ENCODE measurements around the gene PLPP4.

Gene PLPP4

GRCh38 chr10:120507651-120508050 lies 50.6 kb downstream of the PLPP4 start:
- TF ChIP-seq POLR2A (IDR thresholded peaks at IDR 0.05; ENCODE audit: low read depth, low read length): no peak
- no peak for TF ChIP-seq SPI1 (IDR thresholded peaks at IDR 0.05; ENCODE audit: low read depth, low read length)
- no peak for TF ChIP-seq POU2F2 (IDR thresholded peaks at IDR 0.05; ENCODE audit: low read depth, low read length)
- no peak for TF ChIP-seq TAF1 (IDR thresholded peaks at IDR 0.05; ENCODE audit: low read depth, low read length)
- no peak for TF ChIP-seq PAX5 (IDR thresholded peaks at IDR 0.05; ENCODE audit: insufficient read depth, low read length, severe bottlenecking)
- no peak for TF ChIP-seq POLR2AphosphoS5 (IDR thresholded peaks at IDR 0.05; ENCODE audit: low read depth, low read length)
- DNase-seq (ENCODE audit: insufficient read length, low spot score) (no peak), FAIRE-seq (no peak)

GRCh38 chr10:120508393-120508792 lies 51.4 kb downstream of the PLPP4 start:
- no peak for TF ChIP-seq POLR2AphosphoS5 (IDR thresholded peaks at IDR 0.05; ENCODE audit: low read depth, low read length)
- TF ChIP-seq POU2F2 (IDR thresholded peaks at IDR 0.05; ENCODE audit: low read depth, low read length): no peak
- no peak for TF ChIP-seq POLR2A (IDR thresholded peaks at IDR 0.05; ENCODE audit: low read depth, low read length)
- no peak for TF ChIP-seq PAX5 (IDR thresholded peaks at IDR 0.05; ENCODE audit: insufficient read depth, low read length, severe bottlenecking)
- TF ChIP-seq TAF1 (IDR thresholded peaks at IDR 0.05; ENCODE audit: low read depth, low read length): no peak
- no peak for TF ChIP-seq SPI1 (IDR thresholded peaks at IDR 0.05; ENCODE audit: low read depth, low read length)
- FAIRE-seq: no peak
- DNase-seq (ENCODE audit: insufficient read length, low spot score): no peak

GRCh38 chr10:120508966-120509365 lies 51.9 kb downstream of the PLPP4 start:
- TF ChIP-seq PAX5 (IDR thresholded peaks at IDR 0.05; ENCODE audit: insufficient read depth, low read length, severe bottlenecking) (no peak), TAF1 (IDR thresholded peaks at IDR 0.05; ENCODE audit: low read depth, low read length) (no peak), POU2F2 (IDR thresholded peaks at IDR 0.05; ENCODE audit: low read depth, low read length) (no peak), SPI1 (IDR thresholded peaks at IDR 0.05; ENCODE audit: low read depth, low read length) (no peak), POLR2AphosphoS5 (IDR thresholded peaks at IDR 0.05; ENCODE audit: low read depth, low read length) (no peak), POLR2A (IDR thresholded peaks at IDR 0.05; ENCODE audit: low read depth, low read length) (no peak)
- FAIRE-seq (no peak), DNase-seq (ENCODE audit: insufficient read length, low spot score) (no peak)

GRCh38 chr10:120511165-120511564 lies 54.1 kb downstream of the PLPP4 start:
- no peak for TF ChIP-seq PAX5 (IDR thresholded peaks at IDR 0.05; ENCODE audit: insufficient read depth, low read length, severe bottlenecking)
- TF ChIP-seq TAF1 (IDR thresholded peaks at IDR 0.05; ENCODE audit: low read depth, low read length): no peak
- TF ChIP-seq POLR2A (IDR thresholded peaks at IDR 0.05; ENCODE audit: low read depth, low read length): no peak
- no peak for TF ChIP-seq POU2F2 (IDR thresholded peaks at IDR 0.05; ENCODE audit: low read depth, low read length)
- no peak for TF ChIP-seq POLR2AphosphoS5 (IDR thresholded peaks at IDR 0.05; ENCODE audit: low read depth, low read length)
- no peak for TF ChIP-seq SPI1 (IDR thresholded peaks at IDR 0.05; ENCODE audit: low read depth, low read length)
- no peak for FAIRE-seq
- no peak for DNase-seq (ENCODE audit: insufficient read length, low spot score)

GRCh38 chr10:120513307-120513796 lies 56.3 kb downstream of the PLPP4 start:
- no peak for FAIRE-seq
- DNase-seq (ENCODE audit: insufficient read length, low spot score): no peak
- TF ChIP-seq SPI1 (IDR thresholded peaks at IDR 0.05; ENCODE audit: low read depth, low read length) (no peak), TAF1 (IDR thresholded peaks at IDR 0.05; ENCODE audit: low read depth, low read length) (no peak), POU2F2 (IDR thresholded peaks at IDR 0.05; ENCODE audit: low read depth, low read length) (no peak), PAX5 (IDR thresholded peaks at IDR 0.05; ENCODE audit: insufficient read depth, low read length, severe bottlenecking) (no peak), POLR2A (IDR thresholded peaks at IDR 0.05; ENCODE audit: low read depth, low read length) (no peak), POLR2AphosphoS5 (IDR thresholded peaks at IDR 0.05; ENCODE audit: low read depth, low read length) (no peak)

GRCh38 chr10:120514035-120514620 lies 57.1 kb downstream of the PLPP4 start:
- FAIRE-seq: no peak
- no peak for DNase-seq (ENCODE audit: insufficient read length, low spot score)
- TF ChIP-seq PAX5 (IDR thresholded peaks at IDR 0.05; ENCODE audit: insufficient read depth, low read length, severe bottlenecking) (no peak), SPI1 (IDR thresholded peaks at IDR 0.05; ENCODE audit: low read depth, low read length) (no peak), POLR2AphosphoS5 (IDR thresholded peaks at IDR 0.05; ENCODE audit: low read depth, low read length) (no peak), POLR2A (IDR thresholded peaks at IDR 0.05; ENCODE audit: low read depth, low read length) (no peak)

GRCh38 chr10:120514959-120515358 lies 57.9 kb downstream of the PLPP4 start:
- no peak for FAIRE-seq
- TF ChIP-seq TAF1 (IDR thresholded peaks at IDR 0.05; ENCODE audit: low read depth, low read length) (no peak), POU2F2 (IDR thresholded peaks at IDR 0.05; ENCODE audit: low read depth, low read length) (no peak), POLR2A (IDR thresholded peaks at IDR 0.05; ENCODE audit: low read depth, low read length) (no peak), SPI1 (IDR thresholded peaks at IDR 0.05; ENCODE audit: low read depth, low read length) (no peak), PAX5 (IDR thresholded peaks at IDR 0.05; ENCODE audit: insufficient read depth, low read length, severe bottlenecking) (no peak), POLR2AphosphoS5 (IDR thresholded peaks at IDR 0.05; ENCODE audit: low read depth, low read length) (no peak)
- no peak for DNase-seq (ENCODE audit: insufficient read length, low spot score)

GRCh38 chr10:120515741-120516140 lies 58.7 kb downstream of the PLPP4 start:
- no peak for DNase-seq (ENCODE audit: insufficient read length, low spot score)
- TF ChIP-seq POLR2AphosphoS5 (IDR thresholded peaks at IDR 0.05; ENCODE audit: low read depth, low read length): no peak
- no peak for TF ChIP-seq POU2F2 (IDR thresholded peaks at IDR 0.05; ENCODE audit: low read depth, low read length)
- no peak for TF ChIP-seq POLR2A (IDR thresholded peaks at IDR 0.05; ENCODE audit: low read depth, low read length)
- no peak for TF ChIP-seq SPI1 (IDR thresholded peaks at IDR 0.05; ENCODE audit: low read depth, low read length)
- TF ChIP-seq TAF1 (IDR thresholded peaks at IDR 0.05; ENCODE audit: low read depth, low read length): no peak
- no peak for TF ChIP-seq PAX5 (IDR thresholded peaks at IDR 0.05; ENCODE audit: insufficient read depth, low read length, severe bottlenecking)

GRCh38 chr10:120516426-120516825 lies 59.4 kb downstream of the PLPP4 start:
- FAIRE-seq (no peak), DNase-seq (ENCODE audit: insufficient read length, low spot score) (no peak)
- TF ChIP-seq TAF1 (IDR thresholded peaks at IDR 0.05; ENCODE audit: low read depth, low read length): no peak

More at GRCh38 chr10:120515741-120516140, 58.7 kb downstream of the PLPP4 start:
- no peak for FAIRE-seq

- TF ChIP-seq POLR2A (IDR thresholded peaks at IDR 0.05; ENCODE audit: low read depth, low read length) (no peak), PAX5 (IDR thresholded peaks at IDR 0.05; ENCODE audit: insufficient read depth, low read length, severe bottlenecking) (no peak), SPI1 (IDR thresholded peaks at IDR 0.05; ENCODE audit: low read depth, low read length) (no peak), POLR2AphosphoS5 (IDR thresholded peaks at IDR 0.05; ENCODE audit: low read depth, low read length) (no peak), TAF1 (IDR thresholded peaks at IDR 0.05; ENCODE audit: low read depth, low read length) (no peak), POU2F2 (IDR thresholded peaks at IDR 0.05; ENCODE audit: low read depth, low read length) (no peak)
- DNase-seq (ENCODE audit: insufficient read length, low spot score) (no peak), FAIRE-seq (no peak)
Observed at GRCh38 chr10:120517196-120517595, 60.2 kb downstream of the PLPP4 start.
